HepG2 (cell line): ENCODE data around the gene CEBPB. TPM values are rescaled to one million over a fixed set of nuclear protein-coding genes. Genes with fewer than 3 reads are reported as not detected.

Experiments
- CBX1 ChIP-seq: IDR thresholded peaks from one replicate; pipeline ENCODE4 v1.6.1; 2016; ENCODE audit warnings: antibody characterized with exemption, low read depth
- HES4 ChIP-seq: sonication (generic); formaldehyde crosslinking; IDR thresholded peaks from 2 replicates; pipeline ENCODE4 v1.9.0; 2021; ENCODE audit warnings: mild to moderate bottlenecking, missing genetic modification reagents, borderline replicate concordance
- HMG20B ChIP-seq: conservative IDR thresholded peaks from 2 replicates; pipeline ENCODE4 v1.6.1; 2016; ENCODE audit warnings: missing genetic modification reagents, missing compliant biosample characterization
- POLR2G ChIP-seq: fragments of 200-400 bp; formaldehyde crosslinking; IDR thresholded peaks from 2 replicates; pipeline ENCODE4 v1.6.1; 2018; ENCODE audit warnings: mild to moderate bottlenecking, low read depth, low read length, moderate library complexity
- ZMYM4 ChIP-seq: sonication (generic); formaldehyde crosslinking; IDR thresholded peaks from 2 replicates; pipeline ENCODE4 v1.8.1; 2023; ENCODE audit warnings: mild to moderate bottlenecking, missing genetic modification reagents
- ZNF253 ChIP-seq: sonication (generic); formaldehyde crosslinking; IDR thresholded peaks from 2 replicates; pipeline ENCODE4 v1.8.0; 2022; ENCODE audit warnings: mild to moderate bottlenecking, missing genetic modification reagents, borderline replicate concordance
- ZNF501 ChIP-seq: sonication (generic); formaldehyde crosslinking; IDR thresholded peaks from 2 replicates; pipeline ENCODE4 v1.5.1; 2020; ENCODE audit warnings: mild to moderate bottlenecking, moderate library complexity, missing genetic modification reagents
- polyA plus RNA-seq, 8 experiments: library from polyadenylated mRNA; depleted of rRNA in 3 of 8; stranded (reverse) in 7 of 8; unstranded in 1 of 8; fragments of >200 nt; fragmentation: Illumina TruSeq in 4 of 8; extraction: Trizol in 4 of 8; gene quantifications; 2 replicates each; pipeline versions ENCODE4 v1.2.1 to v1.2.3, GENCODE V29; 2011 to 2016; ENCODE audit warnings: low read depth in 4 of 8, missing spikeins in 1 of 8, mixed read lengths in 1 of 8; ENCODE audit not compliant: insufficient read depth in 1 of 8
- total RNA-seq, 5 experiments: library from RNA; depleted of rRNA; stranded (reverse); fragments of >200 nt; fragmentation: Illumina TruSeq; extraction: Trizol; gene quantifications; 2 replicates each; pipeline ENCODE4 v1.2.3, GENCODE V29; 2016; ENCODE audit warnings: low read depth in 1 of 5
- TF ChIP-seq, protein P1 (sequence below): IDR thresholded peaks from 2 replicates; pipeline ENCODE4 v1.6.1; 2016; ENCODE audit warnings: low read depth, missing genetic modification reagents, missing compliant biosample characterization
- TF ChIP-seq, protein P2 (sequence below): sonication (generic); formaldehyde crosslinking; IDR thresholded peaks from 2 replicates; pipeline ENCODE4 v1.4.0; 2020; ENCODE audit warnings: missing genetic modification reagents, borderline replicate concordance
- TF ChIP-seq, protein P3 (sequence below): sonication (generic); formaldehyde crosslinking; IDR thresholded peaks from 2 replicates; pipeline ENCODE4 v1.4.0; 2020; ENCODE audit warnings: missing genetic modification reagents
- TF ChIP-seq, protein P4 (sequence below): sonication (generic); formaldehyde crosslinking; IDR thresholded peaks from 2 replicates; pipeline ENCODE4 v1.8.0; 2022; ENCODE audit warnings: low read depth, missing genetic modification reagents
- TF ChIP-seq, protein P5 (sequence below): sonication (generic); IDR thresholded peaks from 2 replicates; pipeline ENCODE4 v1.6.1; 2016; ENCODE audit warnings: low read depth, borderline replicate concordance
- TF ChIP-seq, protein P6 (sequence below): sonication (generic); formaldehyde crosslinking; IDR thresholded peaks from 2 replicates; pipeline ENCODE4 v1.4.0; 2020; ENCODE audit warnings: missing genetic modification reagents, mild to moderate bottlenecking, borderline replicate concordance

Gene CEBPB
- total and polyA plus RNA-seq, 2 of the 13 experiments (the other 11 are each of a cell fraction or from before 2014, with no cell fraction given): 18.5 to 28.2 TPM

DNA sequence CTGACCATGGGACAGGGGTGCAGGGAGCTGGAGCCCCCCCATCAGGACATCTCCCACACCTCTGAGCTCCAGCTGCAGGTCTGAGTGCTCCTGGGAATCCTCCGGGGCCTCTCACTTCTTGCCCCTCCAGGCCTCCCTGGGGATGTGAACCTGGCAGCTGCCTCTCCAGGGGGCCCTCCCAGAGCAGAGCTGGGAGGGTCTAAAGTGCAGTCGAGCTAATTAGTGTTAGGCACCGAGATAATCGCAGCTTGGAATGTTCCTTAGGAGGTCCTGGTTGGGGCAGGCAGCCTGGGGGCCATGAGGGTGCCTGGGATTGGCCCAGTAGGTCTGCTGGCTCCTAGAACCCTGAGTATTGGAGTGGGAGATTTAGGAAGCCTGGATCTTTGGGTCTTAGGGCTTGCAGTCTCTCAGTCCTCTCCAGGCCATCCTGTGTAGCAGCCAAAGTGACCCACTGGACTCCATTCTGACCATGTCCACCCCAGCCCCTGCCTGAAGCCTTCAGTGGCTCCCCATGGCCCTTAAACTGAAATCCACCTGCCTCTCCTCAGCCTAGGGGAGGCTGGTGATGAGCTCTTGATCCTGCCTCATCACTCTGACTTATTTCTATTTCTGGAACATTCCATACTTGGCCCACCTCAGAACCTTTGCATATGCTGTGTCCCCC lies 26.0 kb downstream of the CEBPB start (continued):
- TF ChIP-seq, protein P1, sequence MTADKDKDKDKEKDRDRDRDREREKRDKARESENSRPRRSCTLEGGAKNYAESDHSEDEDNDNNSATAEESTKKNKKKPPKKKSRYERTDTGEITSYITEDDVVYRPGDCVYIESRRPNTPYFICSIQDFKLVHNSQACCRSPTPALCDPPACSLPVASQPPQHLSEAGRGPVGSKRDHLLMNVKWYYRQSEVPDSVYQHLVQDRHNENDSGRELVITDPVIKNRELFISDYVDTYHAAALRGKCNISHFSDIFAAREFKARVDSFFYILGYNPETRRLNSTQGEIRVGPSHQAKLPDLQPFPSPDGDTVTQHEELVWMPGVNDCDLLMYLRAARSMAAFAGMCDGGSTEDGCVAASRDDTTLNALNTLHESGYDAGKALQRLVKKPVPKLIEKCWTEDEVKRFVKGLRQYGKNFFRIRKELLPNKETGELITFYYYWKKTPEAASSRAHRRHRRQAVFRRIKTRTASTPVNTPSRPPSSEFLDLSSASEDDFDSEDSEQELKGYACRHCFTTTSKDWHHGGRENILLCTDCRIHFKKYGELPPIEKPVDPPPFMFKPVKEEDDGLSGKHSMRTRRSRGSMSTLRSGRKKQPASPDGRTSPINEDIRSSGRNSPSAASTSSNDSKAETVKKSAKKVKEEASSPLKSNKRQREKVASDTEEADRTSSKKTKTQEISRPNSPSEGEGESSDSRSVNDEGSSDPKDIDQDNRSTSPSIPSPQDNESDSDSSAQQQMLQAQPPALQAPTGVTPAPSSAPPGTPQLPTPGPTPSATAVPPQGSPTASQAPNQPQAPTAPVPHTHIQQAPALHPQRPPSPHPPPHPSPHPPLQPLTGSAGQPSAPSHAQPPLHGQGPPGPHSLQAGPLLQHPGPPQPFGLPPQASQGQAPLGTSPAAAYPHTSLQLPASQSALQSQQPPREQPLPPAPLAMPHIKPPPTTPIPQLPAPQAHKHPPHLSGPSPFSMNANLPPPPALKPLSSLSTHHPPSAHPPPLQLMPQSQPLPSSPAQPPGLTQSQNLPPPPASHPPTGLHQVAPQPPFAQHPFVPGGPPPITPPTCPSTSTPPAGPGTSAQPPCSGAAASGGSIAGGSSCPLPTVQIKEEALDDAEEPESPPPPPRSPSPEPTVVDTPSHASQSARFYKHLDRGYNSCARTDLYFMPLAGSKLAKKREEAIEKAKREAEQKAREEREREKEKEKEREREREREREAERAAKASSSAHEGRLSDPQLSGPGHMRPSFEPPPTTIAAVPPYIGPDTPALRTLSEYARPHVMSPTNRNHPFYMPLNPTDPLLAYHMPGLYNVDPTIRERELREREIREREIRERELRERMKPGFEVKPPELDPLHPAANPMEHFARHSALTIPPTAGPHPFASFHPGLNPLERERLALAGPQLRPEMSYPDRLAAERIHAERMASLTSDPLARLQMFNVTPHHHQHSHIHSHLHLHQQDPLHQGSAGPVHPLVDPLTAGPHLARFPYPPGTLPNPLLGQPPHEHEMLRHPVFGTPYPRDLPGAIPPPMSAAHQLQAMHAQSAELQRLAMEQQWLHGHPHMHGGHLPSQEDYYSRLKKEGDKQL (CRISPR knock-in tag): no peak
- TF ChIP-seq, protein P2, sequence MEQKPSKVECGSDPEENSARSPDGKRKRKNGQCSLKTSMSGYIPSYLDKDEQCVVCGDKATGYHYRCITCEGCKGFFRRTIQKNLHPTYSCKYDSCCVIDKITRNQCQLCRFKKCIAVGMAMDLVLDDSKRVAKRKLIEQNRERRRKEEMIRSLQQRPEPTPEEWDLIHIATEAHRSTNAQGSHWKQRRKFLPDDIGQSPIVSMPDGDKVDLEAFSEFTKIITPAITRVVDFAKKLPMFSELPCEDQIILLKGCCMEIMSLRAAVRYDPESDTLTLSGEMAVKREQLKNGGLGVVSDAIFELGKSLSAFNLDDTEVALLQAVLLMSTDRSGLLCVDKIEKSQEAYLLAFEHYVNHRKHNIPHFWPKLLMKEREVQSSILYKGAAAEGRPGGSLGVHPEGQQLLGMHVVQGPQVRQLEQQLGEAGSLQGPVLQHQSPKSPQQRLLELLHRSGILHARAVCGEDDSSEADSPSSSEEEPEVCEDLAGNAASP: no peak
- TF ChIP-seq, protein P3, sequence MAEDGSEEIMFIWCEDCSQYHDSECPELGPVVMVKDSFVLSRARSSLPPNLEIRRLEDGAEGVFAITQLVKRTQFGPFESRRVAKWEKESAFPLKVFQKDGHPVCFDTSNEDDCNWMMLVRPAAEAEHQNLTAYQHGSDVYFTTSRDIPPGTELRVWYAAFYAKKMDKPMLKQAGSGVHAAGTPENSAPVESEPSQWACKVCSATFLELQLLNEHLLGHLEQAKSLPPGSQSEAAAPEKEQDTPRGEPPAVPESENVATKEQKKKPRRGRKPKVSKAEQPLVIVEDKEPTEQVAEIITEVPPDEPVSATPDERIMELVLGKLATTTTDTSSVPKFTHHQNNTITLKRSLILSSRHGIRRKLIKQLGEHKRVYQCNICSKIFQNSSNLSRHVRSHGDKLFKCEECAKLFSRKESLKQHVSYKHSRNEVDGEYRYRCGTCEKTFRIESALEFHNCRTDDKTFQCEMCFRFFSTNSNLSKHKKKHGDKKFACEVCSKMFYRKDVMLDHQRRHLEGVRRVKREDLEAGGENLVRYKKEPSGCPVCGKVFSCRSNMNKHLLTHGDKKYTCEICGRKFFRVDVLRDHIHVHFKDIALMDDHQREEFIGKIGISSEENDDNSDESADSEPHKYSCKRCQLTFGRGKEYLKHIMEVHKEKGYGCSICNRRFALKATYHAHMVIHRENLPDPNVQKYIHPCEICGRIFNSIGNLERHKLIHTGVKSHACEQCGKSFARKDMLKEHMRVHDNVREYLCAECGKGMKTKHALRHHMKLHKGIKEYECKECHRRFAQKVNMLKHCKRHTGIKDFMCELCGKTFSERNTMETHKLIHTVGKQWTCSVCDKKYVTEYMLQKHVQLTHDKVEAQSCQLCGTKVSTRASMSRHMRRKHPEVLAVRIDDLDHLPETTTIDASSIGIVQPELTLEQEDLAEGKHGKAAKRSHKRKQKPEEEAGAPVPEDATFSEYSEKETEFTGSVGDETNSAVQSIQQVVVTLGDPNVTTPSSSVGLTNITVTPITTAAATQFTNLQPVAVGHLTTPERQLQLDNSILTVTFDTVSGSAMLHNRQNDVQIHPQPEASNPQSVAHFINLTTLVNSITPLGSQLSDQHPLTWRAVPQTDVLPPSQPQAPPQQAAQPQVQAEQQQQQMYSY (CRISPR knock-in tag): no peak
- no peak for TF ChIP-seq ZNF253 (CRISPR knock-in tag)
- no peak for TF ChIP-seq CBX1
- TF ChIP-seq, protein P4, sequence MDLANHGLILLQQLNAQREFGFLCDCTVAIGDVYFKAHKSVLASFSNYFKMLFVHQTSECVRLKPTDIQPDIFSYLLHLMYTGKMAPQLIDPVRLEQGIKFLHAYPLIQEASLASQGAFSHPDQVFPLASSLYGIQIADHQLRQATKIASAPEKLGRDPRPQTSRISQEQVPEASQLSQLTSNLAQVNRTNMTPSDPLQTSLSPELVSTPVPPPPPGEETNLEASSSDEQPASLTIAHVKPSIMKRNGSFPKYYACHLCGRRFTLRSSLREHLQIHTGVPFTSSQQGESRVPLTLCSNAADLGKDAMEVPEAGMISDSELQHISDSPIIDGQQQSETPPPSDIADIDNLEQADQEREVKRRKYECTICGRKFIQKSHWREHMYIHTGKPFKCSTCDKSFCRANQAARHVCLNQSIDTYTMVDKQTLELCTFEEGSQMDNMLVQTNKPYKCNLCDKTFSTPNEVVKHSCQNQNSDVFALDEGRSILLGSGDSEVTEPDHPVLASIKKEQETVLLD (CRISPR knock-in tag): no peak
- TF ChIP-seq HMG20B: peak; percentile 73; the same call in 1 of the 2 replicates
- no peak for TF ChIP-seq ZNF501 (CRISPR knock-in tag)
- no peak for TF ChIP-seq POLR2G
- TF ChIP-seq, protein P5, sequence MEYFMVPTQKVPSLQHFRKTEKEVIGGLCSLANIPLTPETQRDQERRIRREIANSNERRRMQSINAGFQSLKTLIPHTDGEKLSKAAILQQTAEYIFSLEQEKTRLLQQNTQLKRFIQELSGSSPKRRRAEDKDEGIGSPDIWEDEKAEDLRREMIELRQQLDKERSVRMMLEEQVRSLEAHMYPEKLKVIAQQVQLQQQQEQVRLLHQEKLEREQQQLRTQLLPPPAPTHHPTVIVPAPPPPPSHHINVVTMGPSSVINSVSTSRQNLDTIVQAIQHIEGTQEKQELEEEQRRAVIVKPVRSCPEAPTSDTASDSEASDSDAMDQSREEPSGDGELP: peak; percentile 25; the same call in 1 of the 2 replicates
- TF ChIP-seq HES4 (CRISPR knock-in tag): no peak
- 0 out of 2 replicates have a peak, but pooled peaks have one; percentile 11 for TF ChIP-seq ZMYM4 (CRISPR knock-in tag)
- TF ChIP-seq, protein P6, sequence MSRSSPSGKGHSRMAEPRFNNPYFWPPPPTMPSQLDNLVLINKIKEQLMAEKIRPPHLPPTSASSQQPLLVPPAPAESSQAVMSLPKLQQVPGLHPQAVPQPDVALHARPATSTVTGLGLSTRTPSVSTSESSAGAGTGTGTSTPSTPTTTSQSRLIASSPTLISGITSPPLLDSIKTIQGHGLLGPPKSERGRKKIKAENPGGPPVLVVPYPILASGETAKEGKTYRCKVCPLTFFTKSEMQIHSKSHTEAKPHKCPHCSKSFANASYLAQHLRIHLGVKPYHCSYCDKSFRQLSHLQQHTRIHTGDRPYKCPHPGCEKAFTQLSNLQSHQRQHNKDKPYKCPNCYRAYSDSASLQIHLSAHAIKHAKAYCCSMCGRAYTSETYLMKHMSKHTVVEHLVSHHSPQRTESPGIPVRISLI (CRISPR knock-in tag): no peak
